HEK293 (cell line): Measurements from ENCODE around the gene CYBA.

ENCODE experiments used
- FEZF1 ChIP-seq: fragments of 450-650 bp; formaldehyde crosslinking; IDR thresholded peaks from 2 replicates; pipeline ENCODE4 v1.5.1; 2016; ENCODE audit warnings: missing biosample characterization, missing genetic modification characterization
- HOXA7 ChIP-seq: sonication (generic); formaldehyde crosslinking; IDR thresholded peaks from 2 replicates; pipeline ENCODE4 v1.8.1; 2022; ENCODE audit warnings: missing genetic modification reagents, borderline replicate concordance
- ZFP3 ChIP-seq: fragments of 450-650 bp; formaldehyde crosslinking; IDR thresholded peaks from 2 replicates; pipeline ENCODE4 v1.5.1; 2016; ENCODE audit warnings: low read depth, missing biosample characterization, missing genetic modification characterization
- ZNF202 ChIP-seq: fragments of 450-650 bp; formaldehyde crosslinking; IDR thresholded peaks from 2 replicates; pipeline ENCODE4 v1.5.1; 2016; ENCODE audit warnings: missing biosample characterization, missing genetic modification characterization, borderline replicate concordance
- ZNF214 ChIP-seq: fragments of 450-650 bp; formaldehyde crosslinking; IDR thresholded peaks from 2 replicates; pipeline ENCODE4 v1.5.1; 2017; ENCODE audit warnings: missing biosample characterization, mild to moderate bottlenecking, missing genetic modification characterization, borderline replicate concordance
- ZNF324 ChIP-seq: fragments of 450-650 bp; formaldehyde crosslinking; IDR thresholded peaks from 2 replicates; pipeline ENCODE4 v1.5.1; 2016; ENCODE audit warnings: missing biosample characterization, missing genetic modification characterization
- ZNF366 ChIP-seq: fragments of 450-650 bp; formaldehyde crosslinking; conservative IDR thresholded peaks from 2 replicates; pipeline ENCODE4 v1.5.1; 2016; ENCODE audit warnings: missing biosample characterization, missing genetic modification characterization
- ZNF792 ChIP-seq: fragments of 450-650 bp; formaldehyde crosslinking; IDR thresholded peaks from 2 replicates; pipeline ENCODE4 v1.5.1; 2016; ENCODE audit warnings: missing biosample characterization, missing genetic modification characterization
- TF ChIP-seq, protein P1 (sequence below): fragments of 450-650 bp; formaldehyde crosslinking; IDR thresholded peaks from 2 replicates; pipeline ENCODE4 v1.5.1; 2016; ENCODE audit warnings: missing biosample characterization, missing genetic modification characterization
- TF ChIP-seq, protein P2 (sequence below): fragments of 450-650 bp; formaldehyde crosslinking; IDR thresholded peaks from 2 replicates; pipeline ENCODE4 v1.5.1; 2016; ENCODE audit warnings: missing biosample characterization, missing genetic modification characterization
- TF ChIP-seq, protein P3 (sequence below): fragments of 450-650 bp; formaldehyde crosslinking; IDR thresholded peaks from 2 replicates; pipeline ENCODE4 v1.5.1; 2016; ENCODE audit warnings: missing biosample characterization, missing genetic modification characterization

DNA sequence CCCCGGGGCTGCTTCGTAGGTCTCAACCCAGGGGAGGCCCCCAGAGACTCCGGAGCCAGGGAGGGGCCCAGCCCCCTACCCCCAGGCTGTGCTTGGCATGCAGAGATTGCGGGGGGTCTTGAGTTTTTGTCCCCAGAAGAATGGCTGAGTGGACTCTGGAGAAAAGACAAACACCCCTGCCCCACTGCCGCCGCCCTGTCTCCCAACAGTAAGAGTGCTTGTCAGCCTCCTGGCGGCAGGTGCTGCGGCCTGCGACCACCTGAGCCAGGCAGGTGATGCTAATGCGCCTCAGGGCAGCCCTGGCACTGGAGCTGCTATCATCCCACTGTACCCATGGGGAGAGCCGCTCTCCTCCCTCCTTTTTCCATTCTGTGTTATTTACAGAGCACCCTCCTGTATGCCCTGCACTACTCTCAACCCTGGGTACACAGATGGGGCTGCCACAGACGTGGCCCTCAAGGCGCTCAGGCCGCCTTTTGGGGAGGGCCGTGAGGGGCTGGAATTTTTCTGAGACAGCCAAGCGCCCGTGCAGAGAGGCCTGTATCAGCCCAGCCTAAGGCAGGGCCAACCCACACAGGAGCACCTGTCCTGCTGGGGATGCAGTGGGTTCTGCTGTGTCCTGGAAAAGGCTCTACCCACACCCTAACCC is 15.1 kb downstream of the CYBA start:
- TF ChIP-seq, protein P1, sequence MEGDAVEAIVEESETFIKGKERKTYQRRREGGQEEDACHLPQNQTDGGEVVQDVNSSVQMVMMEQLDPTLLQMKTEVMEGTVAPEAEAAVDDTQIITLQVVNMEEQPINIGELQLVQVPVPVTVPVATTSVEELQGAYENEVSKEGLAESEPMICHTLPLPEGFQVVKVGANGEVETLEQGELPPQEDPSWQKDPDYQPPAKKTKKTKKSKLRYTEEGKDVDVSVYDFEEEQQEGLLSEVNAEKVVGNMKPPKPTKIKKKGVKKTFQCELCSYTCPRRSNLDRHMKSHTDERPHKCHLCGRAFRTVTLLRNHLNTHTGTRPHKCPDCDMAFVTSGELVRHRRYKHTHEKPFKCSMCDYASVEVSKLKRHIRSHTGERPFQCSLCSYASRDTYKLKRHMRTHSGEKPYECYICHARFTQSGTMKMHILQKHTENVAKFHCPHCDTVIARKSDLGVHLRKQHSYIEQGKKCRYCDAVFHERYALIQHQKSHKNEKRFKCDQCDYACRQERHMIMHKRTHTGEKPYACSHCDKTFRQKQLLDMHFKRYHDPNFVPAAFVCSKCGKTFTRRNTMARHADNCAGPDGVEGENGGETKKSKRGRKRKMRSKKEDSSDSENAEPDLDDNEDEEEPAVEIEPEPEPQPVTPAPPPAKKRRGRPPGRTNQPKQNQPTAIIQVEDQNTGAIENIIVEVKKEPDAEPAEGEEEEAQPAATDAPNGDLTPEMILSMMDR (tag by site-specific recombination) = no peak
- TF ChIP-seq ZNF324 (no peak), ZFP3 (tag by site-specific recombination) (no peak), ZNF366 (no peak), ZNF214 (tag by site-specific recombination) (no peak), HOXA7 (CRISPR knock-in tag) (no peak), ZNF792 (no peak), FEZF1 (no peak), ZNF202 (no peak)
- TF ChIP-seq, protein P2, sequence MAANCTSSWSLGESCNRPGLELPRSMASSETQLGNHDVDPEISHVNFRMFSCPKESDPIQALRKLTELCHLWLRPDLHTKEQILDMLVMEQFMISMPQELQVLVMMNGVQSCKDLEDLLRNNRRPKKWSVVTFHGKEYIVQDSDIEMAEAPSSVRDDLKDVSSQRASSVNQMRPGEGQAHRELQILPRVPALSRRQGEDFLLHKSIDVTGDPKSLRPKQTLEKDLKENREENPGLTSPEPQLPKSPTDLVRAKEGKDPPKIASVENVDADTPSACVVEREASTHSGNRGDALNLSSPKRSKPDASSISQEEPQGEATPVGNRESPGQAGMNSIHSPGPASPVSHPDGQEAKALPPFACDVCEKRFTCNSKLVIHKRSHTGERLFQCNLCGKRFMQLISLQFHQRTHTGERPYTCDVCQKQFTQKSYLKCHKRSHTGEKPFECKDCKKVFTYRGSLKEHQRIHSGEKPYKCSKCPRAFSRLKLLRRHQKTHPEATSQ (tag by site-specific recombination) = no peak
- TF ChIP-seq, protein P3, sequence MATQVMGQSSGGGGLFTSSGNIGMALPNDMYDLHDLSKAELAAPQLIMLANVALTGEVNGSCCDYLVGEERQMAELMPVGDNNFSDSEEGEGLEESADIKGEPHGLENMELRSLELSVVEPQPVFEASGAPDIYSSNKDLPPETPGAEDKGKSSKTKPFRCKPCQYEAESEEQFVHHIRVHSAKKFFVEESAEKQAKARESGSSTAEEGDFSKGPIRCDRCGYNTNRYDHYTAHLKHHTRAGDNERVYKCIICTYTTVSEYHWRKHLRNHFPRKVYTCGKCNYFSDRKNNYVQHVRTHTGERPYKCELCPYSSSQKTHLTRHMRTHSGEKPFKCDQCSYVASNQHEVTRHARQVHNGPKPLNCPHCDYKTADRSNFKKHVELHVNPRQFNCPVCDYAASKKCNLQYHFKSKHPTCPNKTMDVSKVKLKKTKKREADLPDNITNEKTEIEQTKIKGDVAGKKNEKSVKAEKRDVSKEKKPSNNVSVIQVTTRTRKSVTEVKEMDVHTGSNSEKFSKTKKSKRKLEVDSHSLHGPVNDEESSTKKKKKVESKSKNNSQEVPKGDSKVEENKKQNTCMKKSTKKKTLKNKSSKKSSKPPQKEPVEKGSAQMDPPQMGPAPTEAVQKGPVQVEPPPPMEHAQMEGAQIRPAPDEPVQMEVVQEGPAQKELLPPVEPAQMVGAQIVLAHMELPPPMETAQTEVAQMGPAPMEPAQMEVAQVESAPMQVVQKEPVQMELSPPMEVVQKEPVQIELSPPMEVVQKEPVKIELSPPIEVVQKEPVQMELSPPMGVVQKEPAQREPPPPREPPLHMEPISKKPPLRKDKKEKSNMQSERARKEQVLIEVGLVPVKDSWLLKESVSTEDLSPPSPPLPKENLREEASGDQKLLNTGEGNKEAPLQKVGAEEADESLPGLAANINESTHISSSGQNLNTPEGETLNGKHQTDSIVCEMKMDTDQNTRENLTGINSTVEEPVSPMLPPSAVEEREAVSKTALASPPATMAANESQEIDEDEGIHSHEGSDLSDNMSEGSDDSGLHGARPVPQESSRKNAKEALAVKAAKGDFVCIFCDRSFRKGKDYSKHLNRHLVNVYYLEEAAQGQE (tag by site-specific recombination) = no peak
